Smooth muscle cell (in vitro differentiated cells): ENCODE results near the gene TRAPPC10. TPM values are rescaled to one million over a fixed set of nuclear protein-coding genes. Genes with fewer than 3 reads are reported as not detected.

ENCODE experiments used
- DNase-seq: peaks from one replicate; lab custom pipeline; 2025; ENCODE audit not compliant: unreplicated experiment; lab: John Stamatoyannopoulos, UW
- H2AFZ ChIP-seq: fragments of 200-600 bp; sonication (generic); 2 replicates; pipeline ENCODE4 v1.6.0; 2016; ENCODE audit warnings: antibody characterized with exemption, low read depth, mild to moderate bottlenecking
- H3F3A ChIP-seq: fragments of 200-600 bp; sonication (generic); 2 replicates; pipeline ENCODE4 v1.6.0; 2017; ENCODE audit warnings: antibody characterized with exemption, low read depth
- H3K27ac ChIP-seq: fragments of 200-600 bp; sonication (generic); 2 replicates; pipeline ENCODE4 v1.5.1; 2016; ENCODE audit warnings: low read depth, mild to moderate bottlenecking
- H3K27me3 ChIP-seq: fragments of 200-600 bp; sonication (generic); 2 replicates; pipeline ENCODE4 v1.6.1; 2016; ENCODE audit warnings: low read depth, mild to moderate bottlenecking
- H3K36me3 ChIP-seq: fragments of 200-600 bp; sonication (generic); 2 replicates; pipeline ENCODE4 v1.5.1; 2016; ENCODE audit warnings: low read depth
- H3K4me1 ChIP-seq: fragments of 200-600 bp; sonication (generic); 2 replicates; pipeline ENCODE4 v1.5.1; 2016; ENCODE audit warnings: low read depth
- H3K4me2 ChIP-seq: fragments of 200-600 bp; sonication (generic); 2 replicates; pipeline ENCODE4 v1.6.0; 2016; ENCODE audit warnings: mild to moderate bottlenecking
- H3K4me3 ChIP-seq: fragments of 200-600 bp; sonication (generic); 2 replicates; pipeline ENCODE4 v1.5.1; 2016; ENCODE audit warnings: mild to moderate bottlenecking
- H3K79me2 ChIP-seq: fragments of 200-600 bp; sonication (generic); 2 replicates; pipeline ENCODE4 v1.6.0; 2016; ENCODE audit warnings: low read depth, mild to moderate bottlenecking
- H3K9ac ChIP-seq: fragments of 200-600 bp; sonication (generic); 2 replicates; pipeline ENCODE4 v1.6.0; 2016; ENCODE audit warnings: low read depth
- H3K9me3 ChIP-seq: fragments of 200-600 bp; sonication (generic); replicated peaks from 2 replicates; pipeline ENCODE4 v1.5.1; 2016; ENCODE audit warnings: low read depth
- H4K20me1 ChIP-seq: fragments of 200-600 bp; sonication (generic); 2 replicates; pipeline ENCODE4 v1.6.0; 2016; ENCODE audit warnings: low read depth
- CTCF ChIP-seq: fragments of 200-600 bp; sonication (generic); IDR thresholded peaks from 2 replicates; pipeline ENCODE4 v1.5.1; 2017; ENCODE audit warnings: borderline replicate concordance, mild to moderate bottlenecking, antibody characterized with exemption; ENCODE audit not compliant: insufficient read depth, poor library complexity, severe bottlenecking
- WGBS: methylation state at CpG from one replicate; pipeline ENCODE4 v1.1.7; 2016; ENCODE audit warnings: low lambda C conversion rate; 5-methylcytosine and 5-hydroxymethylcytosine counted together
- polyA plus RNA-seq: library from polyadenylated mRNA; unstranded; fragments of >200 nt; fragmentation: Nextera tagmentation; extraction: Ambion mirVana; gene quantifications from 2 replicates; pipeline ENCODE4 v1.2.1, GENCODE V29; 2016
- total RNA-seq: library from RNA; depleted of rRNA; stranded (reverse); fragments of >200 nt; gene quantifications from 2 replicates; pipeline ENCODE4 v1.2.3, GENCODE V29; 2014

TRAPPC10 gene
- total and polyA plus RNA-seq, 2 experiments from 2014 or later: 7.9 to 16.9 TPM

GRCh38 chr21:43973634-43973955, 38.5 kb upstream of the TRAPPC10 start:
- H3K4me3 ChIP-seq: no peak overlapping the region
- no peak overlapping the region for H3K9ac ChIP-seq
- H3K27me3 ChIP-seq: no peaks in the 10 kb centered on the region
- WGBS: 89% methylated on average over 12 of the region's 12 CpGs
- no peak for TF ChIP-seq CTCF
- no peaks in the 10 kb centered on the region for H3K79me2 ChIP-seq
- no peaks in the 10 kb centered on the region for H4K20me1 ChIP-seq
- H3K36me3 ChIP-seq: no peaks in the 10 kb centered on the region
- H3F3A ChIP-seq: no peaks in the 10 kb centered on the region
- H3K27ac ChIP-seq: no peak overlapping the region
- no peak for DNase-seq
- H2AFZ ChIP-seq: no peak overlapping the region
- no peaks in the 10 kb centered on the region for H3K9me3 ChIP-seq
- no peaks in the 10 kb centered on the region for H3K4me1 ChIP-seq
- H3K4me2 ChIP-seq: no peak overlapping the region

- no peaks in the 10 kb centered on the region for H3K4me1 ChIP-seq
- 91% methylated on average over 14 of the region's 16 CpGs for WGBS
- no peaks in the 10 kb centered on the region for H4K20me1 ChIP-seq
- H3K36me3 ChIP-seq: no peaks in the 10 kb centered on the region
- H3K9ac ChIP-seq: no peak overlapping the region
- H2AFZ ChIP-seq: no peak overlapping the region
- TF ChIP-seq CTCF: no peak
- no peak overlapping the region for H3K4me2 ChIP-seq
- H3K27me3 ChIP-seq: no peaks in the 10 kb centered on the region
- DNase-seq: no peak
- H3F3A ChIP-seq: no peaks in the 10 kb centered on the region
- no peaks in the 10 kb centered on the region for H3K79me2 ChIP-seq
- H3K9me3 ChIP-seq: no peaks in the 10 kb centered on the region
- no peak overlapping the region for H3K27ac ChIP-seq
- no peak overlapping the region for H3K4me3 ChIP-seq
Observed at GRCh38 chr21:43974791-43975468, 37.2 kb upstream of the TRAPPC10 start.

- peak; percentile 25 for DNase-seq
- Histone ChIP-seq H4K20me1 (no peaks in the 10 kb centered on the region), H3K9me3 (no peaks in the 10 kb centered on the region), H3F3A (no peaks in the 10 kb centered on the region), H3K4me2 (peak overlapping the region; percentile 51), H2AFZ (no peak overlapping the region), H3K27ac (no peak overlapping the region), H3K4me1 (no peaks in the 10 kb centered on the region), H3K79me2 (no peaks in the 10 kb centered on the region), H3K27me3 (no peaks in the 10 kb centered on the region), H3K9ac (no peak overlapping the region), H3K4me3 (no peak overlapping the region), H3K36me3 (no peaks in the 10 kb centered on the region)
- WGBS: 23% methylated on average over 24 of the region's 24 CpGs
- TF ChIP-seq CTCF: peak; percentile 90
Observed at GRCh38 chr21:43975469-43976098, 36.5 kb upstream of the TRAPPC10 start.

GRCh38 chr21:43976661-43977060, 35.4 kb upstream of the TRAPPC10 start:
- H3K36me3 ChIP-seq: no peaks in the 10 kb centered on the region
- no peak overlapping the region for H3K9ac ChIP-seq
- no peak overlapping the region for H3K27ac ChIP-seq
- H3K79me2 ChIP-seq: no peaks in the 10 kb centered on the region
- no peaks in the 10 kb centered on the region for H3K4me1 ChIP-seq
- WGBS: 93% methylated on average over 9 of the region's 9 CpGs
- H3K9me3 ChIP-seq: no peaks in the 10 kb centered on the region
- no peaks in the 10 kb centered on the region for H3F3A ChIP-seq
- no peak overlapping the region for H3K4me3 ChIP-seq
- no peak overlapping the region for H3K4me2 ChIP-seq
- no peak for TF ChIP-seq CTCF
- no peak overlapping the region for H2AFZ ChIP-seq
- DNase-seq: no peak
- H3K27me3 ChIP-seq: no peaks in the 10 kb centered on the region
- H4K20me1 ChIP-seq: no peaks in the 10 kb centered on the region
